HepG2 (cell line): ENCODE results near the gene PPP4C. TPM values are rescaled to one million over a fixed set of nuclear protein-coding genes. Genes with fewer than 3 reads are reported as not detected.
A peak's percentile ranks its signal among the peaks of the same experiment; 100 is the strongest.

Source experiments
- KAT2B ChIP-seq: fragments of 150-350 bp; IDR thresholded peaks from 2 replicates; pipeline ENCODE4 v1.6.1; 2014; ENCODE audit warnings: low read depth, low read length, borderline replicate concordance
- PAX8 ChIP-seq: sonication (generic); formaldehyde crosslinking; IDR thresholded peaks from 2 replicates; pipeline ENCODE4 v1.8.0; 2022; ENCODE audit warnings: mild to moderate bottlenecking, missing genetic modification reagents, borderline replicate concordance
- RFX1 ChIP-seq: fragments of 450-650 bp; IDR thresholded peaks from 2 replicates; pipeline ENCODE4 v1.6.1; 2017
- SALL1 ChIP-seq: sonication (generic); formaldehyde crosslinking; IDR thresholded peaks from 2 replicates; pipeline ENCODE4 v1.8.0; 2022; ENCODE audit warnings: mild to moderate bottlenecking, missing genetic modification reagents
- SIN3A ChIP-seq: IDR thresholded peaks from 2 replicates; pipeline ENCODE4 v1.6.1; 2011; ENCODE audit warnings: low read depth, mild to moderate bottlenecking, control low read depth, low read length, borderline replicate concordance
- TAF1 ChIP-seq: sonication (generic); formaldehyde crosslinking; IDR thresholded peaks from 2 replicates; pipeline ENCODE4 v1.4.0; 2020; ENCODE audit warnings: missing genetic modification reagents
- TBX3 ChIP-seq: fragments of 450-650 bp; IDR thresholded peaks from 2 replicates; pipeline ENCODE4 v1.6.1; 2017; ENCODE audit warnings: antibody characterized with exemption, mild to moderate bottlenecking, inconsistent platforms, borderline replicate concordance
- TEAD2 ChIP-seq: sonication (generic); formaldehyde crosslinking; IDR thresholded peaks from 2 replicates; pipeline ENCODE4 v1.9.0; 2021; ENCODE audit warnings: missing genetic modification reagents
- TGIF2 ChIP-seq: IDR thresholded peaks from 2 replicates; pipeline ENCODE4 v1.6.1; 2016; ENCODE audit warnings: control low read depth, missing compliant biosample characterization
- TRAFD1 ChIP-seq: sonication (generic); formaldehyde crosslinking; IDR thresholded peaks from 2 replicates; pipeline ENCODE4 v1.5.1; 2020; ENCODE audit warnings: missing genetic modification reagents, mild to moderate bottlenecking, borderline replicate concordance
- ZBTB7B ChIP-seq: sonication (generic); formaldehyde crosslinking; IDR thresholded peaks from 2 replicates; pipeline ENCODE4 v1.4.0; 2020; ENCODE audit warnings: missing genetic modification reagents
- ZNF446 ChIP-seq: sonication (generic); formaldehyde crosslinking; IDR thresholded peaks from 2 replicates; pipeline ENCODE4 v1.5.0; 2020; ENCODE audit warnings: mild to moderate bottlenecking, missing genetic modification reagents
- ZNF639 ChIP-seq: conservative IDR thresholded peaks from 2 replicates; pipeline ENCODE4 v1.6.1; 2018; ENCODE audit warnings: missing genetic modification reagents
- ZNF660 ChIP-seq: sonication (generic); formaldehyde crosslinking; IDR thresholded peaks from 2 replicates; pipeline ENCODE4 v1.5.1; 2020; ENCODE audit warnings: mild to moderate bottlenecking, low read depth, missing genetic modification reagents, borderline replicate concordance
- ZNF784 ChIP-seq: sonication (generic); formaldehyde crosslinking; IDR thresholded peaks from 2 replicates; pipeline ENCODE4 v1.5.1; 2020; ENCODE audit warnings: missing genetic modification reagents, mild to moderate bottlenecking, borderline replicate concordance
- ZNF788 ChIP-seq: sonication (generic); formaldehyde crosslinking; IDR thresholded peaks from 2 replicates; pipeline ENCODE4 v1.5.0; 2020; ENCODE audit warnings: mild to moderate bottlenecking, missing genetic modification reagents, borderline replicate concordance
- polyA plus RNA-seq, 8 experiments: library from polyadenylated mRNA; depleted of rRNA in 3 of 8; stranded (reverse) in 7 of 8; unstranded in 1 of 8; fragments of >200 nt; fragmentation: Illumina TruSeq in 4 of 8; extraction: Trizol in 4 of 8; gene quantifications; 2 replicates each; pipeline versions ENCODE4 v1.2.1 to v1.2.3, GENCODE V29; 2011 to 2016; ENCODE audit warnings: low read depth in 4 of 8, missing spikeins in 1 of 8, mixed read lengths in 1 of 8; ENCODE audit not compliant: insufficient read depth in 1 of 8
- total RNA-seq, 5 experiments: library from RNA; depleted of rRNA; stranded (reverse); fragments of >200 nt; fragmentation: Illumina TruSeq; extraction: Trizol; gene quantifications; 2 replicates each; pipeline ENCODE4 v1.2.3, GENCODE V29; 2016; ENCODE audit warnings: low read depth in 1 of 5
- TF ChIP-seq, protein P1 (sequence below): sonication (generic); formaldehyde crosslinking; IDR thresholded peaks from 2 replicates; pipeline ENCODE4 v1.9.0; 2021; ENCODE audit warnings: missing genetic modification reagents, borderline replicate concordance
- TF ChIP-seq, protein P2 (sequence below): sonication (generic); formaldehyde crosslinking; IDR thresholded peaks from 2 replicates; pipeline ENCODE4 v1.4.0; 2020; ENCODE audit warnings: missing genetic modification reagents
- TF ChIP-seq, protein P3 (sequence below): IDR thresholded peaks from 2 replicates; pipeline ENCODE4 v1.6.1; 2016; ENCODE audit warnings: low read depth, borderline replicate concordance

Gene PPP4C
- total and polyA plus RNA-seq, 2 of the 13 experiments (the other 11 are each of a cell fraction or from before 2014, with no cell fraction given): 176 to 220 TPM

DNA sequence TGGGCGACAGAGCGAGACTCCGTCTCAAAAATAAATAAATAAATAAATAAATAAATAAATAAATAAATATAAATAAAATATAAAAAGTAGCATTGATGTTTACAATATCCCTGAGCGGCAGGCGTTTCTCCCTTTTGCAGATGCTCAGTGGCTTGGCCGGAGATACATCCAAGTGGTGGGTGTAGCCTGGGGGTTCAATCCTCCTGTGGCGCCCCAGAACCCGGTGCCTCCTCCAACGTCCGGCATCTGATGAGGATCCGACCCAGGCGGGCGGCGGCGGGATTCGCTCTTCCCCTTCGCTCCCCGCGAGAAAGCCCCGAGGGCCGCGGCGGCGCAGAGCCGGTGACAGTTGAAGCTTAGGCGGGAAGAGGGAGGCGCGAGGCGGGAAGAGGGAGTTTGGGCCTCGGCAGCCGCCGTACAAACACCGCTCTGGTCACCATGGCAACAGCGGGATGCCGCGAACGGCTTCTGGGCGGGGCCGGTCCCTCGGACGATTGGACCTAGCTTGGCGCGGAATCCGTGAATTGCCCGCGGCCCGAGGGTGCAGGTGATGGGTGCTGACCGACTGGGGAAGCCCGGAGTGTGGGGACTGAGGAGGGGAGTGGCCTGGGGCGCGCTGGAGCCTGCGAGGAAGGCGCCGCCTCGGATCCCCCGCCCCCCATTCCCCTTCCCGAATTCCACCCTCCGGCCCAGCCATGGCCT, 23.0 kb upstream of the PPP4C start (continued):
- TF ChIP-seq SIN3A (peak; percentile 99), RFX1 (peak; percentile 97), SALL1 (CRISPR knock-in tag) (peak; percentile 95), KAT2B (no peak), TAF1 (CRISPR knock-in tag) (peak; percentile 55; the same call in 1 of the 2 replicates), ZNF639 (CRISPR knock-in tag) (peak; percentile 91), TGIF2 (CRISPR knock-in tag) (peak; percentile 93), ZBTB7B (CRISPR knock-in tag) (peak; percentile 69), ZNF660 (CRISPR knock-in tag) (no peak), TRAFD1 (peak; percentile 73; the same call in 1 of the 2 replicates), TBX3 (peak; percentile 78), PAX8 (CRISPR knock-in tag) (peak; percentile 84; the same call in 1 of the 2 replicates), ZNF784 (CRISPR knock-in tag) (peak; percentile 96), ZNF788 (CRISPR knock-in tag) (peak; percentile 97; the same call in 1 of the 2 replicates), ZNF446 (0 out of 2 replicates have a peak, but pooled peaks have one; percentile 71), TEAD2 (peak; percentile 85; the same call in 1 of the 2 replicates)
- TF ChIP-seq, protein P1, sequence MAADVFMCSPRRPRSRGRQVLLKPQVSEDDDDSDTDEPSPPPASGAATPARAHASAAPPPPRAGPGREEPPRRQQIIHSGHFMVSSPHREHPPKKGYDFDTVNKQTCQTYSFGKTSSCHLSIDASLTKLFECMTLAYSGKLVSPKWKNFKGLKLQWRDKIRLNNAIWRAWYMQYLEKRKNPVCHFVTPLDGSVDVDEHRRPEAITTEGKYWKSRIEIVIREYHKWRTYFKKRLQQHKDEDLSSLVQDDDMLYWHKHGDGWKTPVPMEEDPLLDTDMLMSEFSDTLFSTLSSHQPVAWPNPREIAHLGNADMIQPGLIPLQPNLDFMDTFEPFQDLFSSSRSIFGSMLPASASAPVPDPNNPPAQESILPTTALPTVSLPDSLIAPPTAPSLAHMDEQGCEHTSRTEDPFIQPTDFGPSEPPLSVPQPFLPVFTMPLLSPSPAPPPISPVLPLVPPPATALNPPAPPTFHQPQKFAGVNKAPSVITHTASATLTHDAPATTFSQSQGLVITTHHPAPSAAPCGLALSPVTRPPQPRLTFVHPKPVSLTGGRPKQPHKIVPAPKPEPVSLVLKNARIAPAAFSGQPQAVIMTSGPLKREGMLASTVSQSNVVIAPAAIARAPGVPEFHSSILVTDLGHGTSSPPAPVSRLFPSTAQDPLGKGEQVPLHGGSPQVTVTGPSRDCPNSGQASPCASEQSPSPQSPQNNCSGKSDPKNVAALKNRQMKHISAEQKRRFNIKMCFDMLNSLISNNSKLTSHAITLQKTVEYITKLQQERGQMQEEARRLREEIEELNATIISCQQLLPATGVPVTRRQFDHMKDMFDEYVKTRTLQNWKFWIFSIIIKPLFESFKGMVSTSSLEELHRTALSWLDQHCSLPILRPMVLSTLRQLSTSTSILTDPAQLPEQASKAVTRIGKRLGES: 0 out of 2 replicates have a peak, but pooled peaks have one; percentile 63
- TF ChIP-seq, protein P2, sequence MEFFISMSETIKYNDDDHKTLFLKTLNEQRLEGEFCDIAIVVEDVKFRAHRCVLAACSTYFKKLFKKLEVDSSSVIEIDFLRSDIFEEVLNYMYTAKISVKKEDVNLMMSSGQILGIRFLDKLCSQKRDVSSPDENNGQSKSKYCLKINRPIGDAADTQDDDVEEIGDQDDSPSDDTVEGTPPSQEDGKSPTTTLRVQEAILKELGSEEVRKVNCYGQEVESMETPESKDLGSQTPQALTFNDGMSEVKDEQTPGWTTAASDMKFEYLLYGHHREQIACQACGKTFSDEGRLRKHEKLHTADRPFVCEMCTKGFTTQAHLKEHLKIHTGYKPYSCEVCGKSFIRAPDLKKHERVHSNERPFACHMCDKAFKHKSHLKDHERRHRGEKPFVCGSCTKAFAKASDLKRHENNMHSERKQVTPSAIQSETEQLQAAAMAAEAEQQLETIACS (CRISPR knock-in tag): peak; percentile 52; the same call in 1 of the 2 replicates
- TF ChIP-seq, protein P3, sequence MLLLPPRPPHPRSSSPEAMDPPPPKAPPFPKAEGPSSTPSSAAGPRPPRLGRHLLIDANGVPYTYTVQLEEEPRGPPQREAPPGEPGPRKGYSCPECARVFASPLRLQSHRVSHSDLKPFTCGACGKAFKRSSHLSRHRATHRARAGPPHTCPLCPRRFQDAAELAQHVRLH (CRISPR knock-in tag): peak; percentile 96
